HAP-1 (cell line): ENCODE measurements around the gene SRRM4.

Experiments used
- DNase-seq, 2 experiments: peaks; one replicate each; pipeline ENCODE4 v3.0.0-alpha.2; 2016 to 2020; ENCODE audit warnings: low spot score in 2 of 2
- H3K27me3 ChIP-seq: fragments of 250-450 bp; sonication (Bioruptor Pico); 2 replicates; pipeline ENCODE4 v1.5.1; 2020; ENCODE audit warnings: low read depth, mild to moderate bottlenecking, moderate library complexity
- H3K36me3 ChIP-seq: fragments of 250-450 bp; sonication (Bioruptor Pico); replicated peaks from 2 replicates; pipeline ENCODE4 v1.5.1; 2020; ENCODE audit warnings: mild to moderate bottlenecking
- H3K4me1 ChIP-seq: fragments of 250-450 bp; sonication (Bioruptor Pico); 2 replicates; pipeline ENCODE4 v1.5.1; 2020; ENCODE audit warnings: mild to moderate bottlenecking
- H3K4me3 ChIP-seq: fragments of 250-450 bp; sonication (Bioruptor Pico); 2 replicates; pipeline ENCODE4 v1.5.1; 2020; ENCODE audit warnings: mild to moderate bottlenecking, moderate library complexity
- H3K9me3 ChIP-seq: fragments of 250-450 bp; sonication (Bioruptor Pico); 2 replicates; pipeline ENCODE4 v1.5.1; 2020; ENCODE audit warnings: mild to moderate bottlenecking, moderate library complexity
- in situ Hi-C: fragments of 300-500 bp; cut with MboI; formaldehyde crosslinking; loops from 3 replicates; pipeline ENCODE4 v1.14.3; 2020; ENCODE audit warnings: low sequenced_read_pairs, inconsistent platforms, mixed read lengths

SRRM4 gene

DNA sequence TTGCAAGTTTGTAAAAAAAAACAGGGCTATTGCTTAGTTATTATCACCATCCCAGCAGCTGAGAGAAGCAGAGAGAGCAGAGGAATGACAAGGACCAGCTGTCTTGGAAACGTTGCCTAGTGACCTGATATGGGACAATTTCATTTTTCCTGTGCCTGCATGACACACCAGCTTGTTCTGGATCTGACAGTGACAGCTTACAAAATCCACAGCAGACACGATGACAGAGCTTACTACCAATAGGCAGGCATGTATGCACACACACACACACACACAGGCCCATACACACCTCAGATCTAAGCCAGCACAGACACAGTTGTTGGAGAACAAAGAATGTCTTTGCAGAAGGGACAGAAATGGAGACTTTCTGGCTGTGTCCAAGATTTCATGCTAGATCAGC, 222.8 kb downstream of the SRRM4 start:
- Histone ChIP-seq H3K27me3 (no peaks in the 10 kb centered on the region), H3K4me1 (no peaks in the 10 kb centered on the region), H3K36me3 (no peaks in the 10 kb centered on the region), H3K9me3 (no peaks in the 10 kb centered on the region), H3K4me3 (no peak overlapping the region)
- DNase-seq = no peak
- in situ Hi-C loops = no loop called here

DNA sequence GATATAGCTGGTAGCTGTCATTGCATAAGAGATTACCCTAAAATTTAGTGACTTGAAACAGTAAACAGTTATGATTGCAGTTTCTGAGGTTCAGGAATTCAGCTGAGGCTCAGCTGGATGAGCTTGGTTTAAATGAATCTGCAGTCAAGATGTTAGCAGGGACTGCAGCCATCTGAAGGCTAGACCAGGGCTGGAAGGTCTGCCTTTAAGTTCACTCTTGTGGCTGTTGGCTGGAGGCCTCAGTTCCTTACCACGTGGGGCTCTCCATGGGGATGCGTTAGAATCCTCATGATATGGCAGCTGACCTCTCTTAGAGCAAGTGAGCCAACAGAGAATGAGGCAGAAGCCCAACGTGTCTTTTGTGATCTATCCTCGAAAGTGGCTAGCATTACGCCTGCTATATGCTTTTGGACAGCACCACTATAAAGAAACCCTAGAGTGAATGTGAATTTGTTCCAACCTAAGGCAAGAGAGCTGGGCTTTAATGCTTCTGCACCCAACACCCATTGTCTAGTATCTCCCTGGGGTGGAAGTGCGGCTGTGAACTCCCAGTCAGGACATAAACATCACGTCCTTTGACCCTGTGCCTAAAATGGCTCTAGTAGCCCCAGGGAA, 223.4 kb downstream of the SRRM4 start:
- H3K36me3 ChIP-seq = no peaks in the 10 kb centered on the region
- DNase-seq = no peak
- no peaks in the 10 kb centered on the region for H3K9me3 ChIP-seq
- H3K4me3 ChIP-seq = no peak overlapping the region
- in situ Hi-C loops = no loop called here
- no peaks in the 10 kb centered on the region for H3K27me3 ChIP-seq
- no peaks in the 10 kb centered on the region for H3K4me1 ChIP-seq

DNA sequence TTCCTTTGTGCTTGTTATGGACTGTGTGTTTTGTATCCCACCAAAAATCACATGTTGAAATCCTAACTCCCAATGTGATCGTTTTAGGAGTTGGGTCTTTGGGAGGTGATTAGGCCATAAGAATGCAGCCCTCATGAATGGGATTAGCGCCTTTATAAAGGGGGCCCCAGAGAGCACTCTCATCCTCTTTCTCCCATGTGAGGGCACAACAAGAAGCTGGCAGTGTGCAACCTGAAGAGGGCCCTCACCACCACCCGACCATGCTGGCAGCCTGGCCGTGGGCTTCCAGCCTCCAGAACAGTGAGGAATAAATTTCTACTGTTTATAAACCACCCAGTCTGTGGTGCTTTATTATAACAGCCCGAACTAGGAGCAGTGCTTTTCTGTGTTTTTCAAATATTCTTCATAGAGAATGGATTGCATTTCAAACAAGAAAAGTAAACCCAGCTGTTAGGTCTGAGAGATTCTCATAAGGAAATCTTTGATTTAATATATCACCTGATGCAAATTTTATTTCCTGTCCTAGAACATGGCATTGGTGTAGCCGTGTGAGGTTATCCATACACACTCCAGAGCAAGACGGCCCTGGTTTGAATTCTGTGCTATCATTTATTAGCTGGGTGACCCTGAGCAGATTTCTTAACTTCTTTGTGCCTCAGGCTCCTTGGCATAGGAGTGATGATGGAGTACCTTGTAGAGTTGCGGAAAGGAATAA, 225.2 kb downstream of the SRRM4 start:
- in situ Hi-C loops = no loop called here
- no peaks in the 10 kb centered on the region for H3K4me1 ChIP-seq
- no peaks in the 10 kb centered on the region for H3K36me3 ChIP-seq
- H3K4me3 ChIP-seq = no peak overlapping the region
- no peak for DNase-seq
- H3K9me3 ChIP-seq = no peaks in the 10 kb centered on the region
- H3K27me3 ChIP-seq = no peaks in the 10 kb centered on the region

GRCh38 chr12:119207063-119207560, 225.8 kb downstream of the SRRM4 start:
- H3K9me3 ChIP-seq = no peaks in the 10 kb centered on the region
- H3K36me3 ChIP-seq = no peaks in the 10 kb centered on the region
- no peak overlapping the region for H3K4me3 ChIP-seq
- DNase-seq = no peak
- no peaks in the 10 kb centered on the region for H3K27me3 ChIP-seq
- in situ Hi-C loops = no loop called here
- H3K4me1 ChIP-seq = no peaks in the 10 kb centered on the region

DNA sequence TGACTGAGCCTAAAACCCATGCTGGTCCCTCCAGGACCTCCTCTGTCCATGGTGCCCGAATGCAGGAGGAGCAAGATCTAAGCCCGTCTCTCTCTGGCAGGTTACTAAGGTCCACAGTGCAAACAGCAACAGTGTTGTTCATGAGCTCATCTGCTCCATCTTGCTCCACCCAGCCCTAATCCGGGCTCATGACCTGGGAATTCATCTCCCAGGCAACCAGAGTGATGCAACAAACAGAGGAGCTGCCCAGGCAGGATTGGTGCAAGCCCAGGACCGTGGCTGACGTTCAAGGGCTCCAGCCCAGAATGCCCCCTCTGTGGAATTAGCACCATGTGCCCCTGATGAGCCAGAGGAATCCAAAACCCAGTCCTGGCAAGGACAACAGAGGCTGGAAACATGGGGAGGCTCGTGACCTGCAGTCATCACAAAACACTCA, 227.3 kb downstream of the SRRM4 start:
- Histone ChIP-seq H3K36me3 (no peaks in the 10 kb centered on the region), H3K4me3 (no peak overlapping the region), H3K4me1 (no peaks in the 10 kb centered on the region), H3K9me3 (no peaks in the 10 kb centered on the region), H3K27me3 (no peaks in the 10 kb centered on the region)
- in situ Hi-C loops = no loop called here
- no peak for DNase-seq

DNA sequence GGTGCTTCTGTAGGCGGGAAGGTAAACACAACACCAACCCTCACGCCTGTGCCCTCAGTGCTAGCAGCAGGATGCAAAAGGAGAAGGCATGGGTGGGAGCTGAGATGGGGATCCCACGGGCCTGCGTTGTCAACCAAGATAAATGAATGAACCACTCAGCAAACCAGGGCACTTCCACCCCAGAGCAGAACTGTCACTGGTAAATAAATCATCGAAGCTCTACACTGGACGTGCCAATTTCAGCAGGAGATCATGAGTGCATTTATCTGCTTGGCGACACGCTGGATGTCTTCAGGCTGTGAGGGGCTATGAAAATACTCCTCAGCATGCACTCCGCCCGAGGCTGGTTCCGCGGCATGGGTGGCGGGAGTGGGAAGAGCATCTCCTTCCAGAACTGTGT, 230.5 kb downstream of the SRRM4 start:
- no peaks in the 10 kb centered on the region for H3K27me3 ChIP-seq
- H3K4me3 ChIP-seq = no peak overlapping the region
- DNase-seq = no peak
- no peaks in the 10 kb centered on the region for H3K9me3 ChIP-seq
- H3K36me3 ChIP-seq = no peaks in the 10 kb centered on the region
- H3K4me1 ChIP-seq = no peaks in the 10 kb centered on the region
- in situ Hi-C loops = no loop called here
